CD4-positive, alpha-beta T cell treated with Interleukin-15 for 1 hour (primary cell): ENCODE data around the gene BSN.
A peak's percentile ranks its signal among the peaks of the same experiment; 100 is the strongest.

Experiments
- DNase-seq: peaks from one replicate; pipeline ENCODE4 v3.0.0-alpha.2; 2020

BSN gene

DNA sequence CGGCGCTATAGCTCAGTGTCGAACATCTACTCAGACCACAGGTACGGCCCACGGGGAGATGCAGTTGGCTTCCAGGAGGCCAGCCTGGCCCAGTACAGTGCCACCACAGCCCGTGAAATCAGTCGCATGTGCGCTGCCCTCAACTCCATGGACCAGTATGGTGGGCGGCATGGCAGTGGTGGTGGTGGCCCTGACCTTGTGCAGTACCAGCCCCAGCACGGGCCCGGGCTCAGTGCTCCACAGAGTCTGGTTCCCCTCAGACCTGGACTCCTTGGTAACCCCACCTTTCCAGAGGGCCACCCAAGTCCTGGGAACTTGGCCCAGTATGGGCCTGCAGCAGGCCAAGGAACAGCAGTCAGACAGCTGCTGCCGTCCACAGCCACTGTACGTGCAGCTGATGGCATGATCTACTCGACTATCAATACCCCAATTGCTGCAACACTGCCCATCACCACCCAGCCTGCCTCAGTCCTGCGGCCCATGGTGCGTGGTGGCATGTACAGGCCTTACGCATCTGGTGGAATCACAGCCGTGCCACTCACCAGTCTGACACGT lies 101.5 kb downstream of the BSN start:
- DNase-seq = no peak

DNA sequence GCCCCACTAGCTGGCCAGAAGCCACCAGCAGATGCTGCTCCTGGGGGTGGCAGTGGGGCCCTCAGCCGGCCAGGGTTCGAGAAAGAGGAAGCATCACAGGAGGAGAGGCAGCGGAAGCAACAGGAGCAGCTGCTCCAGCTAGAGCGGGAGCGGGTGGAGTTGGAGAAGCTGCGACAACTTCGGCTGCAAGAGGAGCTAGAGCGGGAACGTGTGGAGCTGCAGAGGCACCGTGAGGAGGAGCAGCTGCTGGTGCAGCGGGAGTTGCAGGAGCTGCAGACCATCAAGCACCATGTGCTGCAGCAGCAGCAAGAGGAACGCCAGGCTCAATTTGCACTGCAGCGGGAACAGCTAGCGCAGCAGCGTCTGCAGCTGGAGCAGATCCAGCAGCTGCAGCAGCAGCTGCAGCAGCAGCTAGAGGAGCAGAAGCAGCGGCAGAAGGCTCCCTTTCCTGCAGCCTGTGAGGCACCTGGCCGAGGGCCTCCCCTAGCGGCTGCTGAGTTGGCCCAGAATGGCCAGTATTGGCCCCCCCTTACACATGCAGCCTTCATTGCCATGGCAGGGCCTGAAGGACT lies 102.3 kb downstream of the BSN start:
- DNase-seq = no peak

DNA sequence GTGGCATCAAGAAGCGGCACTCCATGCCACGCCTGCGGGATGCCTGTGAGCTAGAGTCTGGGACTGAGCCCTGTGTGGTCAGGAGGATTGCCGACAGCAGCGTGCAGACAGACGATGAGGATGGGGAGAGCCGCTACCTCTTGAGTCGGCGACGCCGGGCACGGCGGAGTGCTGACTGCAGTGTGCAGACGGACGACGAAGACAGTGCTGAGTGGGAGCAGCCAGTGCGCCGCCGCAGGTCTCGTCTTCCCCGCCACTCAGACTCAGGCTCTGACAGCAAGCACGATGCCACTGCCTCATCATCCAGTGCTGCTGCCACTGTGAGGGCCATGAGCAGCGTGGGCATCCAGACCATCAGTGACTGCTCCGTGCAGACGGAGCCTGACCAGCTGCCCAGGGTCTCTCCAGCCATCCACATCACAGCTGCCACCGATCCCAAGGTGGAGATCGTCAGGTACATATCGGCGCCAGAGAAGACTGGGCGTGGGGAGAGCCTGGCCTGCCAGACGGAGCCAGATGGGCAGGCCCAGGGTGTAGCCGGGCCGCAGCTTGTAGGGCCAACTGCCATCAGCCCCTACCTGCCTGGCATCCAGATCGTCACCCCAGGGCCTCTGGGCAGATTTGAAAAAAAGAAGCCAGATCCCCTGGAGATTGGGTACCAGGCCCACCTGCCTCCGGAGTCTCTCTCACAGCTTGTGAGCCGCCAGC lies 103.1 kb downstream of the BSN start:
- no peak for DNase-seq

DNA sequence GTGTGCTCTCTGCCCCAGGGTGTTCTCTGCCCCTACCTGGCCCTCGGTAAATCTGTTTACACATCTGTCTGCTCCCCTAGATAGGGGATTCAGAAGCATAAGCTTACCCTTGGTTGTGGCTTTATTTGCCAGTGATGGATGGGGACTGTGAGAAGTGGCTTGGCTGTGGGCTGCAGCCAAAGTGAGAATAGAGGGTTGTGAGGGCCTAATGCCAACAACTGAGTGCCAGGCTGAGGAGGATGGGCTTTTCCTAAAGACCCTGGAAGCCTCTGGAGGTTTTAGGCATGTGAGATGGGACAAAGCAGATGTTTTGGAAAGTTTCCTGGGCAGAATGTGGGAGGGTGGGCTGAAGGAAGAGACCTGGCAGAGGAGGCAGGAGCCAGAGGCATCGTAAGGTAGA lies 104.4 kb downstream of the BSN start:
- no peak for DNase-seq

DNA sequence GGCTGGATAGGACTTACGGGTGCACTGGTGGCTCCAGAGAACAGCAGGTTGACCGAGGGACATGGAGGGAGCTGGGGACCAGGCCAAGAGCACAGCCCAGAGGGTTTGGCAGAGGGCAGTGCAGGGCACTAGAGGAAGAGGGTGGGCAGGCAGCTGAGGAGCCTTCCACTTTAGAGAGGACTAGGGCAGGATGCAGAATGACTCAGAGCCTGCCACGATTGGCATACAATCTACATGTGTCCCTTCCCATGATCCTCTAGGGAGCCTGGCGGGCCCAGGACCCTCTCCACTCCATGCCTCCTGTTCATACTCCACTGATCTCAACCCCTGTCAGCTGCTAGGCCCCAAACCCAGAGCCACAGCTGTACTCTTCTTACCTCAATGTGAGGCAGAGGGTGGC lies 105.5 kb downstream of the BSN start:
- DNase-seq = no peak

DNA sequence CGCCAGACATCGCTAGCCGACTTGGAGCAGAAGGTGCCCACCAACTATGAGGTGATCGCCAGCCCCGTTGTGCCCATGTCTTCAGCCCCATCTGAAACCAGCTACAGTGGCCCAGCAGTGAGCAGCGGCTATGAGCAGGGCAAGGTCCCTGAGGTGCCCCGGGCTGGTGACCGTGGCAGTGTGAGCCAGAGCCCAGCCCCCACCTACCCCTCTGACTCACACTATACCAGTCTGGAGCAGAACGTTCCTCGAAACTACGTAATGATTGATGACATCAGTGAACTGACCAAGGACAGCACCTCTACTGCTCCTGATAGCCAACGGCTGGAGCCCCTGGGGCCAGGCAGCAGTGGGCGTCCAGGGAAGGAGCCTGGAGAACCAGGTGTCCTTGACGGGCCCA lies 107.0 kb downstream of the BSN start:
- DNase-seq = no peak

DNA sequence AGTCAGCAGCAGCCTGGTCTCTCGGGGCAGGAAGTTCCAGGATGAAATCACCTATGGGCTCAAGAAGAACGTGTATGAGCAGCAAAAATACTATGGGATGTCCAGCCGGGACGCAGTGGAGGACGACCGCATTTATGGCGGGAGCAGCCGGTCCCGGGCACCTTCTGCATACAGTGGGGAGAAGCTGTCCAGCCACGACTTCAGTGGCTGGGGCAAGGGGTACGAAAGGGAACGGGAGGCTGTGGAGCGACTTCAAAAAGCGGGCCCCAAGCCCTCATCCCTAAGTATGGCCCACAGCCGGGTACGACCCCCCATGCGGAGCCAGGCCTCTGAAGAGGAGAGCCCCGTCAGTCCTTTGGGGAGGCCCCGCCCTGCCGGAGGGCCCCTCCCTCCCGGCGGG lies 107.7 kb downstream of the BSN start:
- no peak for DNase-seq

DNA sequence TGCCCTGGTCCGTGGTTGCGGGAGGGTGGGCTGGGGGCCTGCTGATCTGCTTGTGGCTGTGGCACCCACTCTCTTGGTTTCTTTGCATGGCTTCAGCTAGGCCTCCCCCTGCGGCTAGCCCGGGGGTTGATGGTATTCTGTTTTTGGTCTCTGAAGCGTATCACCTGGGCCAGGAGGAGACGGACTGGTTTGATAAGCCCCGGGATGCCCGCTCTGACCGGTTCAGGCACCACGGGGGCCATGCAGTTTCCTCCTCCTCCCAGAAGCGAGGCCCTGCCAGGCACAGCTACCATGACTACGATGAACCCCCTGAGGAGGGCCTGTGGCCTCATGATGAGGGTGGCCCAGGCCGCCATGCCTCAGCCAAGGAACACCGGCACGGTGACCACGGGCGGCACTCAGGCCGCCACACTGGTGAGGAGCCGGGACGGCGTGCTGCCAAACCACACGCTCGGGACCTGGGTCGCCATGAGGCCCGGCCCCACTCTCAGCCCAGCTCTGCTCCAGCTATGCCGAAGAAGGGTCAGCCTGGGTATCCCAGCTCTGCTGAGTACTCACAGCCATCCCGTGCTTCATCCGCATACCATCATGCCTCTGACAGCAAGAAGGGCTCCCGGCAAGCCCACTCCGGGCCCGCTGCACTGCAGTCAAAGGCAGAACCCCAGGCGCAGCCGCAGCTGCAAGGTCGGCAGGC lies 108.6 kb downstream of the BSN start:
- no peak for DNase-seq

DNA sequence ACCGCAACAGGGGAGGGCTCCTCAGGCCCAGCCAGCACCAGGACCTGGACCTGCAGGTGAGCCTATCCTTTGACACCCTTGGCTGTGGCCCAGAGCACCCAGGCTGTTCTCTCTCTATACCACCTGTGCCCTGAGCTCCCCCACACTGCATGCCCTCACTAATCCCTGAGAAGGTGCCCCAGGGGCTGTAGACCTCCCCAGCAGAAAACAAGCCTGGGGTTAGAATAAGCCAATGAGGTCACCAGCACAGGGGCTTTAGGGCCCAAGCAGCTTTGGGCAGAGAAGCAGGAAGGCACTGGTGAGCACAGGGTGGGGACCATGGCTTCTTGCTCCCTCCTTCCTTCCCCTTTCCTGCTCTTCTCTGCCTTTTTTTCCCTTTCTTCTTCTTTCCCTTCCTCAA lies 109.6 kb downstream of the BSN start:
- no peak for DNase-seq

DNA sequence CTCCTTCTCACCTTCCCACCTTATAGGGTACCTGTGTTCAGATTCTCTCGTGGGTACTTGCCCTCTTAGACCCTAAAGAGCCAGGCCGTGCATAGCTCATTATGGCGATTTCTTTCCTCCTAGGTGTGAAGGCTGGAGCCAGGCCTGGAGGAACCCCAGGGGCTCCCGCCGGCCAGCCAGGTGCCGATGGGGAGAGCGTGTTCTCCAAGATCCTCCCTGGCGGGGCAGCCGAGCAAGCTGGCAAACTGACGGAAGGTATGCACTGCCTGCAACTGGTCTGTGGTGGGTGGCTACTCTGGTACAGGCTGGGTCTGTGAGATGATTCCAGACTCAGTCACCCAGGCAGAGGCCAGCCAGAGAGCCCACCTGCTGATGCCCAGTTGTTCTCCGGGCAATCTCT lies 110.0 kb downstream of the BSN start:
- DNase-seq = no peak

DNA sequence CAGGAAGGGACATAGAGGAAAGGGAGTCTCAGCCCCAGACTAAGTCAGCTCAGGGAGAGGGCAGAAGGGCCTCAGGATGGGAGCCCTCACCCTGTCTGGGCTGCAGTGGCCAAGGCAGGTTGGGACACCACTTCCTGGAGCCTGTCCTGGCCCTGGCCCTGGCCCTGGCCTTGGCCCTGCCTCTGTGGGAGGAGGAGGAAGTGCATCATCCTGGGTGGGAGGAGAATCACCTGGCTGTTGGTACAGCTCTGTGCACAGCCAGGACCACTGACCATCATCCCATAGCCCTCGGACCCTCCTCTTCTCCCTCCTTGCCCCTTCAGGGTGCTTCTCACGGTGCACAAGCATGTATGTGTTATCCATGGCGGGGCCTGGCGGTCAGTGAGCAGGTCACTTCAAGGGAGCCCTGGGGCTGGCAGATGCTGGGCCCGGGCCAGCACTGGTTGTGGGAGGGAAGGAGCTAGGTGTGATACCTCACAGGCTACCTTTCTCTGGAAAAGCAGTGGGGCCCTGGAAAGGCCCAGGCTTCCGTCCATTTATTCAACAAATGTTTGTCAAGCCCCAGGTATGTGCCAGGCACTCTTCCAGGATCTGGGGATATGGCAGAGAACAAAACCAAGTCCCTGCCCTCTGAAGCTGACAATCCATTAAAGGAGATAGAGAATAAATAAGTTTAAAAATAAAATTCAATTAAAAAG lies 111.7 kb downstream of the BSN start:
- no peak for DNase-seq

DNA sequence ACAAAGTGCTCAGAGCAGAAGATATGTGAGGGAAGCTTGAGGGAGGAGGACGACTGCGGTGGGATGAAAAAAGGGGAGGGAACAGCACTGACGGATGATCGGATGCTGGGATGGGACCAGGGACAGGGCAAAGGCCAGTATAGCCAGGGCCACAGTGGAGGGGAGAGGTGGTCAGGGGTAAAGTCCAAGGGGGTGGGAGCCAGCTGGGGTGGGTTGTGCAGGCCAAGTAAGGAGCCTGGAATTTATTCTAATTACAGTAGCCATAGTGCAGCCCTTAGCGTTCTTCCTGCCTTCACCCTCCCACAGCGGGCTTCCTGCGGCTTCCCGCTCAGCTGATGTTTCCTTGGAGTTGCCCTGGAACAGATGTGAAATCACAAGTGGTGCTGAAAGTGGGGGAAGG lies 112.3 kb downstream of the BSN start:
- DNase-seq = no peak

DNA sequence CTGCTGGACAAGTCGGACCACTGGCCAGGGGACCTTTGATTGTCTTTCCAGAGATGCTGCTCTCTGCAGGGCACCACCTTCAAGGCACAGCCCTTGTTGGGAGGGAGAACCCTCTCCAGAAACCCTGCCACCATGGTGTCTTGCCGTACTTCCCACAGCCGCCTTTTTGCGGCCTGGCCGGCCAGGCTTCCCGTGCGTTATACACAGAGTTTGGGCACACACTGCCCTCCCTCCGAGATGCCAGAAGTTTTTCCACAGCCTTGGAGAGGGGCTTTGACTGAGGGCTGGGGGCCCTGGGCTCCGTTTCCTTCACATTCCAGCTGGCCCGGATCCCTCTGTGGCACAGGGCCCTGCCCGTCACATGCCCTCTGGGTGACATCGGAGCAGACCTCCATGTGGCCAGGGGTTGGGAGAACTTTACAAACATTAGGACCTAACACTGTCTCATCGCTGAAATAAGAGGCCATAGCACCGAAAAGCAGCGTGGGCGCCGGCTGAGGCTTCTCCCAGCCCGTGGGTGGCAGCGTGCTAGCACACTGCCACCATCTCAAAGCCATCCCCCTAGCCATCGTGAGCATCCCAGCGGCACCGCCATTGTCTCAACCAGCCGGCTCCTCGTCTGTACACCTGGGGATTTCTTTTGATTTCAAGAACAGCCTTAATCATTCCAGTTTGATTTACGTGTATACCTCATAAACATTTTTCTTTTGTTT lies 113.6 kb downstream of the BSN start:
- DNase-seq = no peak

DNA sequence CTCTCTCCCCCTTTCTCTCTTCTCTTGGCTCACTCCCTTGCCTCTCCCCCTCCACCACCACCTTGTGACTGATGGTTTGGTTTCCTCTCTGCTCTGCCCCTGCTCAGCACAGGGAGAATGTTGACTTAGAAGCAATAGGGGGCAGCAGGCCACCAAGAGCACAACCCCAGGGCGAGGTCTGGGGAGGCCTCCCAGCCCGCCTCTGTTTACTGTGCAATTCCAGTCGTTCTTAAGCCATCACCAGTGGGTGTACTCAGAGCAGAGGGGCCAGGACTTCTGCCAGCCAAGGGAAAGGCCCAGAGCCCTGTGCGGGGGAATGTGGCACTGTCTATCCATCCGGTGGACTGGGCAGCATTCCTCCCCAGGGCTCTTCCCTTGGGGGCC lies 114.1 kb downstream of the BSN start:
- no peak for DNase-seq

DNA sequence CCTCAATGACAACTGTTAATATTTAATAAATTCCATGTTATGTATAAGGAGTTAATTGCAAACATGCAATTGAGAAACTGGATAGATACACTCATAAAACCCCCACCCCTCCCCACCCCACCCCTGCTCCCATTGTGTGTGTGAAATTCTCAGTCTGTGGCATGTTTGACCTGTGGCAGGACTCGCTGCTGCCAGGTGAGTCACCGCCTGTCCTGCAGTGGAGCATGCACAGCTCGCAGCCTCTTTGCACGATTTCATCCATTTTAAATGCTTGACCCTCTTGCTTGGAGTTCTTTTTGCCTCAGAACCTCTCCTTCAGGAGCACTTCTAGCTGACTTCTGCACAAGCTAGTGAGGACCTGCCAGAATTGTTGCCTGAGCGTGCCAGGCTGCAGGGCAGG lies 114.6 kb downstream of the BSN start:
- no peak for DNase-seq

DNA sequence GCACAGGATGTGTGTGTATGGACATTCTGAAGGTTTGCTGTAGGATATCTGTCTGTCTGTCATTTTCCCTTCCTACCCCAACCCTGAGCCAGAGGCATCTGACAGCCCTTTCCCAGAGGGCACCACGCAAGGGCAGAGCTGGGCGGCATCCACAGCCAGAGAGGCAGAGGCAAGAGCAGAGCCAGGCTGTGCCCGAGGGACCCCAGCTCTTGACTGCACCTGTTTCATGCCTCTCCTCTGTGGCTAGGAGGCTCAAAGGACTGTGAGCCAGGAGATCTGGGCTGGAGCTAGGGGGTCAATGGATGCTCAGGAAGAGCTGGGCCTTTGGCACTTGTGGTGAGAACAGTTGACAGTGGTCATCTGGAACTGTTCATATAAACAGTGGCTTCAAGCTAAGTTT lies 115.1 kb downstream of the BSN start:
- no peak for DNase-seq

DNA sequence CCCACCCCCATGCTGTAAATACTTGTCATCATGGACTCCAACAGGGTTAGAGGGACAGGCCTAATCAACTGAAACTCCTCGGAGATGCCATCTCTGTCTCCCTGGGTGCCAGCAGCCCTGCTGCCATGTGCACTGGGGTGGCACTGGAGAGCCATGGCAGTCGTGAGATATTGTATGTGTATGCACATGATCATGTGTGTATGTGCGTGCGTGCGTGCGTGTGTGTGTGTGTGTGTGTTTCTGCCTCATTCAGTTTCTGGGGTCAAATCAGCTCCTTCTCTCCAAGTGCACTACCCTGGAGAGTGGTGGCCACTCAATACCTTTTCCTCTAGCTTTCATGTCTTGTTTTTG lies 116.6 kb downstream of the BSN start:
- DNase-seq = no peak

DNA sequence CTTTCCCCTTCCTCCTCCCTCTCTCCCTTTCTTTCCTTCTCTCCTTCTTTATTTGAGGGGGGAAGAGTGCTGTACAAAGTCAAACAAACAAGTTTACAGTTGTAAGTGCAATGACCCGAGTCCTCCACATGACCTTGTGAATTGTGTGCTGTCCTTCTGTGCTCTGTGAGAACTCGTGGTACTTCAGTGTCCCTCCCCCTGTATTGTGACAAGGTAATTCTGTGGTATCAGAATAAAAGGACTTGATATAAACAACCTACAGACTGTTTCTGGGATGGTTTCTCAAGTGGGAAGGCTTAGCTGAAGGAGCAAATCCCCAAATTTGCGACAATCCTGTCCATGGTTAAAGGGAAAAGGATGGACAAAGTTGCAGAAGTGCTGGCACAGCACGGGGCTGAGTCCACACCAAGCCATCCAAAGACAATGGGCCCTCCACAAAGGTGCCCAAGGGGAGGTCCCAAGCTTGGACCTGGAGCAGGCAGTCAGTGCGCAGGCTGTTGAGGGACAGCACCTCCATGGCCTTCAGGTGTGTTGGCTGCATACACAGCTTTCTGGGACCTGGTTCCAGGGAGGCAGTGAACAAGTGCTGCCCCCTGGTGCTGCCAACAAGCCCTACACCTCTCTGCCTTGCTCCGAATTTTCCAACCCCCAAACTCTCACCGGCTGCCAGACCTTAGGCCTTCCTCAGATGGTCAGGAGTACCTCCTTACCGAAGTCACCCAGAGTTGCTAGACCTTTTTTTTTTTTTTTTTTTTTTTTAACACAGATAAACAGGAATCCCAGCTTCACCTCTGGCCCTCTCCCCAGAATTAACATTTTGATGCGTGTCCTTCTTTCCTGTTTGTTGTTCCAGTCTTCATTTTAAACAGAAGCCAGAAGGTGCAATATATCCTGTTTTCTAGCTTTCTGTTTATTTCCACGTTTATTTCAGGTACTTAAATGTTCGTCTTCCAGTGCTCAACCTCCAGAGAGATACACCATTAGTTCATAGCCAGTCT lies 117.3 kb downstream of the BSN start:
- DNase-seq = peak; percentile 63

DNA sequence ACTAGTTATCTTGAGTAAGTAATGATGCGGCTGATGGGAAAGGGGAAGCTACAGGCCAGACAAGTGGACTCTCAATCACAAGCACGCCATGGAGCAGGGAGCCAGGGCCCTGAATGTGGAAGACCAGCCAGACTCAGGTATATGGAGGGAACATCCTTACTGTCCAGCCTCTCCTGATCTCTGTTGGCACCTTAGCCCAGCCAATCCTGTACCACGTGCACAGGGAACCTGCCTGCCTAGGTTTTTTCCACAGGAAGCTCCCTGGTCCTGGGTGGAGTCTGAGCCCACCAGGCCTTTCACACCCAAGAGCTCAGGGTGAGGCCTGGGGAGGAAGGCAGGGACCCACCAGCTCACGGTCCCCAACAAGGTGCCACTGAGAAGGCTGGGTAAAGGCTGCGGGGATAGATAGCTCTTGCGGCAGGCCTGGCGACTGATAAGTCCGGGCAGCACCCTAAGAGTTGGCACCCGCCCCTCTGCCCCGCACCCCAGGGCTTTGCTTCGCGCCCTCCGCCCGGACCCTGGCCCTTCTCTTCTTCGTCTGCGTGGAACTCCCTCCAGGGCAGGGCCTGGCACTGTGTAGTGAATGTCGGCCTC lies 118.9 kb downstream of the BSN start:
- no peak for DNase-seq

DNA sequence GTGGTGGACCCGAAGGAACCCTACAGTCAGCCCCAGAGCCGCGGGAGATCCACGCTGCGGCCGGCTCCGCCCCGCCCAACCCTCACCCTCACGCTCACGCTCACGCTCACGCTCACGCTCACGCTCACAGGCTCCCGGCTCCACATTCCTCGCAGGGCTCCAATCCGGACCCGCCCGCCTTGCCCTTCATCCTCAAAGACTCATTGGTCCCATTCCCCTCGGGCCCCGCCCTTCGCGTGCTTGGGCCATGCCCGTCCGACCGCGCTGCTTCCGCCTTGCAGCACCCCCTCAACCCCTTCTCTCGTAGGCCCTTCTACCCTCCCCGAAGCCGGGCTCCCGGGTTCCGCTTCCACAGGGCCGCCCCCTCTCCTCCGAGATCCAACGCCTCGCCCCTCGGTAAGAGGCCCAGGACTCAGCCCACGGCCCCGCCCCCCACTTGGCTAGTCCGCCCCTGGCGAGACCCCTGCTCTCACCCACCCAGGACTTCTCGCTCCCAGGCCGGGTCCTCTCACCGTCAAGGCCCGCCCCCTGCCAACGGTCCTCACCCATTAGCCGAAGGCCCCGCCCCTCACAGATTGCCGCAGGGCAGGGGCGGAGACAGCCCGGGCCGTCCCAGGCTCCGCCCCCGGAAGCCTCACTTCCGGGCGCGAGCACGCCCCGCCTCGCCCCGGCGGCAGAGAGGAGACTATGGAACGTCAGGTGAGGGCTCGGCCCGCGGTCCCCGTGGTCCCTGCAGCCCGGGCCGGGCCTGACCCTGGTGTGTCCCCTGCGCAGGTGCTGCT lies 119.6 kb downstream of the BSN start, which contains the start of gene APEH:
Gene APEH, plus strand, starts transcription at position 637 of the 782 bp plus-strand sequence. Its CDS starts 51 bp downstream, at position 688.
- DNase-seq = peak; percentile 98
